ENCODE results near the gene RALGPS2. TPM values are rescaled to one million over a fixed set of nuclear protein-coding genes. Genes with fewer than 3 reads are reported as not detected.

Gene RALGPS2
- total RNA-seq, 6 donors from 2014 or later: 6.2 to 23.9 (median 7.6) TPM

DNA sequence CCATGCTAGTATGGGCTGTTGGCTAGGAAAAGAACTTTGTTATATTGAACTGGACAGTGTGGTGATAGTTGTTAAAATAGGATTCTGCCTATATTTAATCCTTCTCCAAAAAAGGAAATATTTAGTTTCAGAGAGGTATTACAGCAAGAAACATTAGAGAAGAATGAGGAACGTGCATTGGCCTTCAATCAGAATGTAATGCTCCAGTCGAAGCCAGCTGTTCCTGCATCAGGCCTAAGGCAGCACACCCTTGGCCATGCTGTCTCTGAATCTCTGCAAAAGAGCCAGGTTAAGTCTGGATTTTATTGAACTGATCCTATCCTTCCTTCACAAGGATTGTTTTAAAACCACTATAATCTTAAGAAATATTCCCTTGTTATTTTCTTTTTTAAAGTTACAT lies 35.3 kb upstream of the RALGPS2 start:
- Histone ChIP-seq H3K9me3 (no peaks in the 10 kb centered on the region), H3K4me1 (no peaks in the 10 kb centered on the region), H3K4me3 (no peak overlapping the region), H3K27ac (no peak overlapping the region), H3K27me3 (no peaks in the 10 kb centered on the region), H3K36me3 (no peaks in the 10 kb centered on the region)
- ATAC-seq (ENCODE audit: low FRiP score in 2 of 2) (no peak), DNase-seq (no peak)
- TF ChIP-seq, protein P1, sequence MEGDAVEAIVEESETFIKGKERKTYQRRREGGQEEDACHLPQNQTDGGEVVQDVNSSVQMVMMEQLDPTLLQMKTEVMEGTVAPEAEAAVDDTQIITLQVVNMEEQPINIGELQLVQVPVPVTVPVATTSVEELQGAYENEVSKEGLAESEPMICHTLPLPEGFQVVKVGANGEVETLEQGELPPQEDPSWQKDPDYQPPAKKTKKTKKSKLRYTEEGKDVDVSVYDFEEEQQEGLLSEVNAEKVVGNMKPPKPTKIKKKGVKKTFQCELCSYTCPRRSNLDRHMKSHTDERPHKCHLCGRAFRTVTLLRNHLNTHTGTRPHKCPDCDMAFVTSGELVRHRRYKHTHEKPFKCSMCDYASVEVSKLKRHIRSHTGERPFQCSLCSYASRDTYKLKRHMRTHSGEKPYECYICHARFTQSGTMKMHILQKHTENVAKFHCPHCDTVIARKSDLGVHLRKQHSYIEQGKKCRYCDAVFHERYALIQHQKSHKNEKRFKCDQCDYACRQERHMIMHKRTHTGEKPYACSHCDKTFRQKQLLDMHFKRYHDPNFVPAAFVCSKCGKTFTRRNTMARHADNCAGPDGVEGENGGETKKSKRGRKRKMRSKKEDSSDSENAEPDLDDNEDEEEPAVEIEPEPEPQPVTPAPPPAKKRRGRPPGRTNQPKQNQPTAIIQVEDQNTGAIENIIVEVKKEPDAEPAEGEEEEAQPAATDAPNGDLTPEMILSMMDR (IDR thresholded peaks at IDR 0.05): no peak
- TF ChIP-seq EP300 (IDR thresholded peaks at IDR 0.05): no peak
- no peak for TF ChIP-seq POLR2AphosphoS5 (IDR thresholded peaks at IDR 0.05)
- no peak for TF ChIP-seq POLR2A (IDR thresholded peaks at IDR 0.05)
- WGBS, 2 donors: 36 to 44% methylated on average over 2 of the region's 2 CpGs

DNA sequence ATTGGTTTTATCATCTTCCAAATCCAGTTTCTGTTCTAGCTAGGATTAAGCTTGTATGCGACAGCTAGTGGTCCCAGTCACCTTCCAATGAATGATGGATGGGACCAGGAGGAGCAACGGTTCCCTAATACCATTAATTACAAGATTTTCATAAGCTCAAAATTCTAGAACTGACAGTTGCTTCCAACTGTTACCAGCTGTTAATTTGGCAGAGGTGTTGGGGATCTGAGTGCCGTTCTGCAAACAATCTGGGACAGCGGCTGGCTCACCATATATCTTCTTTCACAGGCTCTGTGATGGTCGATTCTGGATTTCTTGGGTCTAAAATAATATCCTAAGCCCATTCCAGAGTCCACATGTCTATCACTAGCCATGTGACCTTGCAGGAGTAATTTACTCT lies 34.5 kb upstream of the RALGPS2 start:
- Histone ChIP-seq H3K9me3 (no peaks in the 10 kb centered on the region), H3K27ac (no peak overlapping the region), H3K27me3 (no peaks in the 10 kb centered on the region), H3K4me3 (no peak overlapping the region), H3K36me3 (no peaks in the 10 kb centered on the region), H3K4me1 (no peaks in the 10 kb centered on the region)
- ATAC-seq (ENCODE audit: low FRiP score in 2 of 2): no peak
- no peak for DNase-seq
- 63 to 66% methylated on average over 5 of the region's 5 CpGs for WGBS, 2 donors
- TF ChIP-seq POLR2AphosphoS5 (IDR thresholded peaks at IDR 0.05): no peak
- TF ChIP-seq POLR2A (IDR thresholded peaks at IDR 0.05): no peak
- no peak for TF ChIP-seq EP300 (IDR thresholded peaks at IDR 0.05)
- TF ChIP-seq, protein P1 (IDR thresholded peaks at IDR 0.05): no peak

GRCh38 chr1:178692564-178693327 lies 32.3 kb upstream of the RALGPS2 start:
- ATAC-seq (ENCODE audit: low FRiP score in 2 of 2) (no peak), DNase-seq (peak in 1 of 2 donors; percentile 24)
- no peaks in the 10 kb centered on the region for H3K4me1 ChIP-seq
- H3K9me3 ChIP-seq: no peaks in the 10 kb centered on the region
- WGBS, 2 donors: 70 to 77% methylated on average over 4 to 5 of the region's 5 CpGs
- no peak overlapping the region for H3K27ac ChIP-seq
- H3K27me3 ChIP-seq: no peaks in the 10 kb centered on the region
- H3K4me3 ChIP-seq: no peak overlapping the region
- no peak for TF ChIP-seq POLR2A (IDR thresholded peaks at IDR 0.05)
- TF ChIP-seq, protein P1 (IDR thresholded peaks at IDR 0.05): no peak
- TF ChIP-seq POLR2AphosphoS5 (IDR thresholded peaks at IDR 0.05): no peak
- TF ChIP-seq EP300 (IDR thresholded peaks at IDR 0.05): no peak
- H3K36me3 ChIP-seq: no peaks in the 10 kb centered on the region

DNA sequence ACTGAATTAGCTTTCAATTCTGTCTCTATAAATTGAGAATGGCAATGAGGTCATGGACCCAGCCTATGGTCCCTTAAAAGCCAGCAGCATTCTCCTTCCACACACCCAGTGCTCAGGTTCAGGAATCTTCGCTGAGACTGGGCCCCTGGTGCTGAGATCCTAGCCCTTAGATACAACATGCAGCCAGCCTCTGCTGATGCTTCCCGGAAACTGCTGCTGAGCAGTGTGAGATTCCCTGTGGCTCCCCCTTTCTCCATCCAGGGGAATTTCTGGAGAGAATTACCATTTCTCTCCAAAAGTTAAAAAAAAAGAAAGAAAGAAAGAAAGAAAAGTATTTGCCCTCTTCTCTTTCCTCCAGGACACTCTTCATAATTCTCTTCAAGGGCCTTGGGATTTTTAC lies 31.7 kb upstream of the RALGPS2 start:
- no peak for DNase-seq
- 36 to 52% methylated on average over 2 of the region's 2 CpGs for WGBS, 2 donors
- no peaks in the 10 kb centered on the region for H3K4me1 ChIP-seq

More for the DNA sequence above, 31.7 kb upstream of the RALGPS2 start:
- no peak overlapping the region for H3K27ac ChIP-seq
- no peaks in the 10 kb centered on the region for H3K9me3 ChIP-seq
- TF ChIP-seq POLR2A (IDR thresholded peaks at IDR 0.05): no peak
- no peak for TF ChIP-seq EP300 (IDR thresholded peaks at IDR 0.05)
- TF ChIP-seq, protein P1 (IDR thresholded peaks at IDR 0.05): no peak
- TF ChIP-seq POLR2AphosphoS5 (IDR thresholded peaks at IDR 0.05): no peak
- no peaks in the 10 kb centered on the region for H3K27me3 ChIP-seq
- H3K4me3 ChIP-seq: no peak overlapping the region
- no peaks in the 10 kb centered on the region for H3K36me3 ChIP-seq
- no peak for ATAC-seq (ENCODE audit: low FRiP score in 2 of 2)

All from upper lobe of left lung (tissue), 6 donors.